Bronchial epithelial cell (primary cell): ENCODE measurements around the gene TNFAIP8. TPM values are rescaled to one million over a fixed set of nuclear protein-coding genes. Genes with fewer than 3 reads are reported as not detected.
"Not testable (repeated sequence)": the region's sequence is repeated elsewhere in the genome, so short reads cannot be mapped to it uniquely, and the experiment has no call there.

Source experiments
- DNase-seq: peaks from one replicate; pipeline ENCODE4 v3.0.0-alpha.2; 2010; ENCODE audit warnings: low read depth
- FAIRE-seq: peaks from 2 replicates; lab custom pipeline; 2011; peaks lifted over from hg19 to GRCh38; lab: Jason Lieb, UNC
- H3K27me3 ChIP-seq: 2 replicates; pipeline ENCODE4 v1.5.1; 2011; ENCODE audit warnings: low read length; ENCODE audit not compliant: control insufficient read depth, insufficient read depth
- H3K36me3 ChIP-seq: 2 replicates; pipeline ENCODE4 v1.5.1; 2011; ENCODE audit warnings: low read length; ENCODE audit not compliant: control insufficient read depth, insufficient read depth
- H3K4me3 ChIP-seq: 2 replicates; pipeline ENCODE4 v1.5.1; 2011; ENCODE audit warnings: mild to moderate bottlenecking, low read depth, low read length, control low read depth
- total RNA-seq: library from RNA; depleted of rRNA; stranded (reverse); fragments of >200 nt; gene quantifications from 2 replicates; pipeline ENCODE4 v1.2.1, GENCODE V29; 2014
- TF ChIP-seq, protein P1 (sequence below): IDR thresholded peaks from 2 replicates; pipeline ENCODE4 v1.5.1; 2011; ENCODE audit warnings: mild to moderate bottlenecking, moderate library complexity, low read length, control low read depth, inconsistent platforms; ENCODE audit not compliant: insufficient read depth, severe bottlenecking

The TNFAIP8 gene
- total RNA-seq, 1 donor from 2014 or later, result 51.9 TPM

GRCh38 chr5:119411361-119412278, 55.8 kb downstream of the TNFAIP8 start:
- FAIRE-seq, result peak; percentile 40
- H3K4me3 ChIP-seq, result peak overlapping the region; percentile 37
- TF ChIP-seq, protein P1, sequence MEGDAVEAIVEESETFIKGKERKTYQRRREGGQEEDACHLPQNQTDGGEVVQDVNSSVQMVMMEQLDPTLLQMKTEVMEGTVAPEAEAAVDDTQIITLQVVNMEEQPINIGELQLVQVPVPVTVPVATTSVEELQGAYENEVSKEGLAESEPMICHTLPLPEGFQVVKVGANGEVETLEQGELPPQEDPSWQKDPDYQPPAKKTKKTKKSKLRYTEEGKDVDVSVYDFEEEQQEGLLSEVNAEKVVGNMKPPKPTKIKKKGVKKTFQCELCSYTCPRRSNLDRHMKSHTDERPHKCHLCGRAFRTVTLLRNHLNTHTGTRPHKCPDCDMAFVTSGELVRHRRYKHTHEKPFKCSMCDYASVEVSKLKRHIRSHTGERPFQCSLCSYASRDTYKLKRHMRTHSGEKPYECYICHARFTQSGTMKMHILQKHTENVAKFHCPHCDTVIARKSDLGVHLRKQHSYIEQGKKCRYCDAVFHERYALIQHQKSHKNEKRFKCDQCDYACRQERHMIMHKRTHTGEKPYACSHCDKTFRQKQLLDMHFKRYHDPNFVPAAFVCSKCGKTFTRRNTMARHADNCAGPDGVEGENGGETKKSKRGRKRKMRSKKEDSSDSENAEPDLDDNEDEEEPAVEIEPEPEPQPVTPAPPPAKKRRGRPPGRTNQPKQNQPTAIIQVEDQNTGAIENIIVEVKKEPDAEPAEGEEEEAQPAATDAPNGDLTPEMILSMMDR, result peak; percentile 64
- no peaks in the 10 kb centered on the region for H3K27me3 ChIP-seq
- no peaks in the 10 kb centered on the region for H3K36me3 ChIP-seq
- peak; percentile 95 for DNase-seq

DNA sequence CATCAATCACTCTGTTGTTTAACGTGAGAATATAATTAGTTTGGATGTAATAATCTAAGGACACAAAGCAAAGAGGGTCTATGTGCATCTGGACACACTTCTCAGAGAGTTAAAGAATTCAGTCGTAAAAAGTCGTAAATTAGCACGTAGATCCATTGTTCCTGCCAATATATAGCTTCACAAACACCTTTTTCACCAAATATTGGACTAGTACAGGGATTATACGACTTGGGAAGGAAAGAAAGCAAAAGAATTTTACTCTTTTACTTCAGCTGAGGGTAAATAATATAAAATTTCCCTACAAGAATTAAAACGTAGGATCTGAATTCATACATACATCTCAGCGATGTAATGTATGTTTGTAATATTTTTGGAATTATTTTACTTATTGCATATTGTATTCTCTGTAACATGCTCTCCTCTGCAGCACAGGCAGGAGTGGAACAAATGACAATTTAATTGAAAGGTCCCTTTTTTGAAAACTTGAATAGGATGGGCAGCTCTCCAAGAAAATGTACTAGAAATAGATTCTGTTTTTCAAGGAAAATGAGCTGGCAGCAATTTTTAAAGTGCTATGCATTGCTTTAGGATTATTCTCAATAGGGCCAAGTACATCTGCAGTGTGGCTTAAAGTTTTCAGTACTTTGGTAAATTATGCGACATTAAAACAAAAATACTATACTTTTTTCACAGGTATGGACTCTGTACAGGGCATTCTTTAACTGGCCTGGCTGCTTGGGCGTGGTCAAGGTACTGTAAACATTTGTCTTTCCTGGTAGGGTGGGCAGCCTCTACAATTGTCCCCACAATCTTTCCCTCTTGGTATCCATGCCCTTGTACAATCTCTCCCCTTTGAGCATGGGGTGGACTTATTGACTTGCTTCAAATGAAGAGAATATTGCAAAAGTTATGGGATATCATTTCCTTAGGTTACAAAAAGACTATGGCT, 56.7 kb downstream of the TNFAIP8 start:
- DNase-seq, result no peak
- TF ChIP-seq, protein P1, result no peak
- no peaks in the 10 kb centered on the region for H3K36me3 ChIP-seq
- no peak for FAIRE-seq
- H3K27me3 ChIP-seq, result no peaks in the 10 kb centered on the region
- H3K4me3 ChIP-seq, result peak overlapping the region; percentile 37

DNA sequence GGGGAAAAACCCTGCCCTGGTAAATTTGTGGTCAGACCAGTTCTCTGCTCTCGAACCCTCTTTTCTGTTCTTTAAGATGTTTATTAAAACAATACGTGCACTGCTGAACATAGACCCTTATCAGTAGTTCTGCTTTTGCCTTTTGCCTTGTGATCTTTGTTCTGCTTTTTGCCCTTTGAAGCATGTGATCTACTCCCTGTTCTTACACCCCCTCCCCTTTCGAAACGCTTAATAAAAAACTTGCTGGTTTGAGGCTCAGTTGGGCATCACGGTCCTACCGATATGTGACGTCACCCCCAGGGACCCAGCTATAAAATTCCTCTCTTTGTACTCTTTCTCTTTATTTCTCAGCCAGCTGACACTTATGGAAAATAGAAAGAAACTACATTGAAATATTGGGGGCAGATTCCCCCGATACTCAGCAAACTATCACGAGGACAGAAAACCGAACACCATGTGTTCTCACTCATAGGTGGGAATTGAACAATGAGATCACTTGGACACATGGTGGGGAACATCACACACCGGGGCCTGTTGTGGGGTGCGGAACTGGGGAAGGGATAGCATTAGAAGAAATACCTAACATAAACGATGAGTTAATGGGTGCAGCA, 58.4 kb downstream of the TNFAIP8 start:
- not testable (repeated sequence) for H3K27me3 ChIP-seq, DNase-seq, H3K4me3 ChIP-seq, FAIRE-seq, H3K36me3 ChIP-seq

DNA sequence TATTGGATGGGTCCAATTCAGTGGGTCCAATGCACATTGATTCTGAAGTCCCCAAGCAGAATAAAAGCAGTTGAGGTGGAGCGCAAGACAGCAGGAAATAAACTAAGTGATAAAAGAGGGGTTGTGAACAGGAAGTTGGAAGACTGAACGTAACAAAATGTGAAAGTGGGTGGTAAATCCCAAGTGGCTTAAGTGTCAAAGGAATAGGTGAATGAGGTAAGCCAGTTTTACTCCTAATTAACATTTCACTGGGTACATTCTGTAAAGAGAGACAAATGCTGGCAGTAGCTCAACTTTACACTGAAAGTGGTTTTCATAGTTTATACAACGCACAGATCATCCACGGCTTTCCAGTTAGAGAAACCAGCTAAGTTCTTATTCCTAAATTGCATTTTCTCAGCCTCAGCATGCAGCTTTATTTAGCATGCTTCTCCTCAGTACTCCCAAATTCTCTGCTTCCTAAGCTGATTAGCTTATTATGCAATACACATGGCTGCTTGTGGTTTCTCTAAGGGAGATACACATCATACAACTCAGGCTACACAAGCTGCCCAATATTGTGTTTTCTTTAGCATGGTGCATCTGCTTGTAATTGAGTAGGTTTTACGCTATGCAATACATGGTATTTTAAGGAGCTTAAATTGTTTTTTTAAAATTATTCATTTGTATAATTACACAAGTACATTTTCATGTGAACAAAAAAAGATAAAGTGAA, 62.2 kb downstream of the TNFAIP8 start:
- TF ChIP-seq, protein P1, result no peak
- FAIRE-seq (no peak), DNase-seq (peak; percentile 60)
- Histone ChIP-seq H3K36me3 (no peaks in the 10 kb centered on the region), H3K4me3 (no peak overlapping the region), H3K27me3 (no peaks in the 10 kb centered on the region)

DNA sequence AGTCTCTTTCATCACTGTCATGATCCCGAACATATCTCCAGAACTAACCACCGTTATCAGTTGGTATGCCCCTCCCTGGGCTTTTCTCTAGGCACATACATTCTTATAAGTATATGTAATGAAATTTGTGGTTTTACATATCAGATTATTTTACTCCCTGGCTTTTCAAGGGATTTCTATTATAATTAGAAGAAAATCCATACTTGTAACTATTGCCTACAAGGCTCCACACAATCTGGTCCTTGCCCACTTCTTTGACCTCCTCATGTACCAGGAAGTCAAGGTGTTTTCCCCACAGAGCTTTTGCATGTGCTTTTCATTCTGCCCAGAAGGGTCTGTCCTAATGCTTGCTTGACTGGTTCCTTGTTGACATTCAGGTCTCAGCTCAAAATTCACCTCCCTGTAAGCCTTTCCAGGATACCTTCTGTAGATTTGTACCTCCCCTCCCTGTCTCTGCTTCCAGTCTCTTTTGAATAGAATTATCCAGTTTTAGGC, 62.8 kb downstream of the TNFAIP8 start:
- FAIRE-seq (no peak), DNase-seq (peak; percentile 32)
- H3K36me3 ChIP-seq, result no peaks in the 10 kb centered on the region

More for the DNA sequence above, 62.8 kb downstream of the TNFAIP8 start:
- TF ChIP-seq, protein P1, result no peak
- no peak overlapping the region for H3K4me3 ChIP-seq
- H3K27me3 ChIP-seq, result no peaks in the 10 kb centered on the region
